Glomerular endothelial cell (primary cell): ENCODE results near the gene SHC4. TPM values are rescaled to one million over a fixed set of nuclear protein-coding genes. Genes with fewer than 3 reads are reported as not detected.
"Not testable (repeated sequence)": the region's sequence is repeated elsewhere in the genome, so short reads cannot be mapped to it uniquely, and the experiment has no call there.

Experiments used
- DNase-seq: peaks from one replicate; pipeline ENCODE4 v3.0.0-alpha.2; 2011; ENCODE audit warnings: low read depth, low spot score; ENCODE audit errors: extremely low read depth
- total RNA-seq: library from RNA; depleted of rRNA; stranded (reverse); fragments of >200 nt; gene quantifications from 2 replicates; pipeline ENCODE4 v1.2.3, GENCODE V29; 2015

SHC4 gene
- total RNA-seq, 1 donor from 2014 or later = 1.1 TPM

GRCh38 chr15:48855501-48856440, 107.9 kb downstream of the SHC4 start:
- DNase-seq = no peak

GRCh38 chr15:48854434-48854833, 109.3 kb downstream of the SHC4 start:
- DNase-seq = not testable (repeated sequence)

GRCh38 chr15:48851956-48852355, 111.8 kb downstream of the SHC4 start:
- DNase-seq = no peak

GRCh38 chr15:48850648-48851047, 113.1 kb downstream of the SHC4 start:
- DNase-seq = no peak

- no peak for DNase-seq
Measured at GRCh38 chr15:48845123-48845522, 118.6 kb downstream of the SHC4 start.

GRCh38 chr15:48842501-48842900, 121.2 kb downstream of the SHC4 start:
- no peak for DNase-seq

- no peak for DNase-seq
Measured at GRCh38 chr15:48834756-48835155, 129.0 kb downstream of the SHC4 start.

- DNase-seq = no peak
Measured at GRCh38 chr15:48833526-48834239, 130.0 kb downstream of the SHC4 start.

- no peak for DNase-seq
Measured at GRCh38 chr15:48832648-48833047, 131.1 kb downstream of the SHC4 start.

GRCh38 chr15:48828906-48829305, 134.8 kb downstream of the SHC4 start:
- DNase-seq = no peak

- no peak for DNase-seq
Measured at GRCh38 chr15:48828471-48828870, 135.2 kb downstream of the SHC4 start.

GRCh38 chr15:48825075-48825474, 138.6 kb downstream of the SHC4 start:
- DNase-seq = no peak

- no peak for DNase-seq
Measured at GRCh38 chr15:48823706-48824105, 140.0 kb downstream of the SHC4 start.

GRCh38 chr15:48823237-48823636, 140.5 kb downstream of the SHC4 start:
- no peak for DNase-seq

GRCh38 chr15:48814286-48814685, 149.4 kb downstream of the SHC4 start:
- DNase-seq = no peak

GRCh38 chr15:48811325-48811958, 152.3 kb downstream of the SHC4 start:
- DNase-seq = no peak

- DNase-seq = peak; percentile 99
Measured at GRCh38 chr15:48810414-48811324, 153.1 kb downstream of the SHC4 start, which contains the start of gene CEP152. Gene CEP152 (minus strand): TSS chr15:48811069. CDS start chr15:48805649, 5,420 bp downstream.

GRCh38 chr15:48806151-48806550, 157.6 kb downstream of the SHC4 start:
- DNase-seq = no peak

- no peak for DNase-seq
Measured at GRCh38 chr15:48805591-48805990, 158.1 kb downstream of the SHC4 start.

- no peak for DNase-seq
Measured at GRCh38 chr15:48803877-48804276, 159.8 kb downstream of the SHC4 start.
